ENCODE results near the gene LIPG. TPM values are rescaled to one million over a fixed set of nuclear protein-coding genes. Genes with fewer than 3 reads are reported as not detected.

Gene LIPG
- total and polyA plus RNA-seq, 9 of the 15 experiments (the other 6 are each of a cell fraction or from before 2014, with no cell fraction given), result 0.76 to 1.8 (median 1.3) TPM

- TF ChIP-seq ZNF695 (CRISPR knock-in tag; IDR thresholded peaks at IDR 0.05) (no peak), KLF13 (tag; IDR thresholded peaks at IDR 0.05; ENCODE audit: borderline replicate concordance, low read depth) (no peak), FOXP4 (CRISPR knock-in tag; IDR thresholded peaks at IDR 0.05; ENCODE audit: borderline replicate concordance) (no peak), SIRT6 (IDR thresholded peaks at IDR 0.05; ENCODE audit: low read depth, low read length) (no peak), ZBTB17 (CRISPR knock-in tag; IDR thresholded peaks at IDR 0.05) (no peak), HMG20B (CRISPR knock-in tag; IDR thresholded peaks at IDR 0.05) (no peak)
These were observed 29.9 kb downstream of the LIPG start (continued) for GRCh38 chr18:49591775-49592174.

GRCh38 chr18:49596687-49597086, 34.8 kb downstream of the LIPG start:
- no peaks in the 10 kb centered on the region for H3K9me3 ChIP-seq (replicated peaks; ENCODE audit: control insufficient read depth, insufficient read depth, low read depth, low read length)
- in situ Hi-C loops (cut with MboI) (no loop called here), intact Hi-C loops (cut with micrococcal nuclease) (no loop called here)
- 0% methylated on average over 1 of the region's 3 CpGs for WGBS (ENCODE audit: insufficient coverage, low coverage, missing lambda C conversion rate)
- ChIA-PET CTCF (ENCODE audit: low intra/inter-chr PET ratio) (no interaction called here), POLR2A (no interaction called here)
- H2AFZ ChIP-seq (ENCODE audit: low read depth, low read length), result no peak overlapping the region
- TF ChIP-seq KDM2B (CRISPR knock-in tag; IDR thresholded peaks at IDR 0.05) (no peak), POLR3G (IDR thresholded peaks at IDR 0.05; ENCODE audit: extremely low read depth, insufficient read length, insufficient replicate concordance) (no peak), FUS (optimal IDR thresholded peaks at IDR 0.05; ENCODE audit: low read depth, low read length) (no peak)
- no TSS peak for BruUV-seq (replicated peaks)
- no peaks in the 10 kb centered on the region for H3K9me1 ChIP-seq (ENCODE audit: control insufficient read depth, insufficient read depth, low read length)
- no peak for FAIRE-seq
- H3K27me3 ChIP-seq (ENCODE audit: control insufficient read depth in 2 of 2, insufficient read depth in 2 of 2, low read length in 2 of 2), result no peaks in the 10 kb centered on the region
- H3K27ac ChIP-seq (ENCODE audit: extremely low read depth, low read depth, low read length), result no peak overlapping the region
- H3K4me1 ChIP-seq (replicated peaks in 1 of 2; ENCODE audit: control insufficient read depth in 2 of 2, insufficient read depth in 2 of 2, low read length in 2 of 2), result no peaks in the 10 kb centered on the region
- H3K9ac ChIP-seq (ENCODE audit: insufficient read depth in 1 of 2, low read depth in 2 of 2, low read length in 2 of 2), result no peak overlapping the region
- no peak overlapping the region for H3K4me3 ChIP-seq
- H4K20me1 ChIP-seq (replicated peaks; ENCODE audit: control insufficient read depth, insufficient read depth, low read length), result no peaks in the 10 kb centered on the region
- ATAC-seq, result no peak
- no peaks in the 10 kb centered on the region for H3K36me3 ChIP-seq (ENCODE audit: control insufficient read depth, insufficient read depth, low read length)
- H3K4me2 ChIP-seq (ENCODE audit: insufficient read depth, low read length), result no peak overlapping the region
- H3K79me2 ChIP-seq (ENCODE audit: control insufficient read depth, insufficient read depth, low read length), result no peaks in the 10 kb centered on the region
- no peak for DNase-seq (ENCODE audit: extremely low read depth in 1 of 4, low spot score in 3 of 4)

Data from K562 (cell line).